Measurements from ENCODE around the gene NAGS.
"Not testable (repeated sequence)": the region's sequence is repeated elsewhere in the genome, so short reads cannot be mapped to it uniquely, and the experiment has no call there.

The NAGS gene

GRCh38 chr17:44008205-44008909 is 3.9 kb downstream of the NAGS start:
- no peak for DNase-seq

DNA sequence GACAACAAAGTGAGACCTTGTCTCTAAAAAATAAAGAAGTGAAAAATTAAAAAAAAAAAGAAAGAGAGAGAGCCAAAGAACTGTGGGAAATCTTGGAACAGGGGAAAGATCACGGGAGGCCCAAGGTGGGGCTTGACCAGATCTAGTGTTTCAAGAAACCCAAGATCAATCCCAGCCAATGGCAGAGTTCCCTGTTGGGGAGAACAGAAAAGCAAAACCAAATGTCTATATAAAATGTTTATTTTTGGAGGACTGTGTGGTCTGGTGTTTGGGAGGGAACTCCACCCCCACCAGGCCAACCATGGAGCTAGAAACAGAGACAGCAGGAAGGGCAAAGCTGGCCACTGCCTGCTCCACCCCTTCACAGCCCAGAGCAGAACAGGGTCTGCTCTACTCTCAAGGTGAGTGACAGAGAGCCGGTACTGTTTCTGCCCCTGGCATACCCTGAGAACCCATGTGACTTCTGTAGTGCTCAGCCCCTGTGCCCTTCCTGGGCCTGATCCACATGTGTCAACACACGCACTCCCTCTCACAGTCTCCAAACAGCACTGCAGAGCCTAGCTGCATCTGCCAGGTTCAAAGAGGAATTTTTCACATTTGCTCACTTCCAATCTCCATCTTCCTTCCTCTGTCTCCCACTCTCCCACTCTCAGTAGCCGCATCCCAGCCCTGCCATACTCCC is 6.7 kb downstream of the NAGS start:
- no peak for DNase-seq

DNA sequence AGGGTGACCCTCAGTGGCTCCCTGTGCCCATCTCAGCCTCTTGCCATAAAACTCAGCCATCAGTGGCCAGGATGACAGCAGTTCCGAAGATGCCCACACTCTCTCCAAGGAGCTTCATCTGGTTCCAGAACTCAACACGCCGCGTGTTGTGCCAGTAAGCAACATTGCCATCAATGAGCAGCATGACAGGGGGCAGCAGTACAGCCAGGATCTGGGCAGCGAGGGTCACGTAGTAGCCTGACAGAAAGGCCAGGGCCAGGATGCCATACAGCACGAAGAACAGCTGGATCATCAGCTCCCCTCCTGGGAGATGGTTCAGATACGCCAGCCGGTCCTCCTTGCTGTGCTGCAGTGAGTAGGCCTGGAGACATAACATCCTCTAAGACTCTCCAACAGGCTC is 7.5 kb downstream of the NAGS start:
- no peak for DNase-seq

- DNase-seq, result no peak
These were observed 8.0 kb downstream of the NAGS start for GRCh38 chr17:44012391-44012790.

DNA sequence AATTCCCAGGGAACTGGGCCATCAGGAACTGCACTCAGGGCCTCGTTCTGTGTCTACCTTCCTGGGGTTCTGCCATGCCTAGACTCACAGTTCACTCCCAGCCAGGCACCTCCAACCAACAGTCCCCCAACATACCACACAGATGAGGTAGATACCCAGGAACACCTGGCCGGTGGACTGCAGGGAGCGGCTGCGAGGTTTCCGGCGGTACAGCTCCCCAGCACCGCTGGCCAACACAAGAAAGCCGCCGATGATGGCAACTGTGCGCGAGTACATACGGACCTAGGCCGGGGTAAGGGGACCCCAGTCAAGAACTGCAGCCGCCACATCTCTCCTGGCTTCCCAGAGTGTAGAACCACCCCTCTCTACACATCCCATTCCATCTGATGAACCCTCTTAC is 8.5 kb downstream of the NAGS start:
- no peak for DNase-seq

DNA sequence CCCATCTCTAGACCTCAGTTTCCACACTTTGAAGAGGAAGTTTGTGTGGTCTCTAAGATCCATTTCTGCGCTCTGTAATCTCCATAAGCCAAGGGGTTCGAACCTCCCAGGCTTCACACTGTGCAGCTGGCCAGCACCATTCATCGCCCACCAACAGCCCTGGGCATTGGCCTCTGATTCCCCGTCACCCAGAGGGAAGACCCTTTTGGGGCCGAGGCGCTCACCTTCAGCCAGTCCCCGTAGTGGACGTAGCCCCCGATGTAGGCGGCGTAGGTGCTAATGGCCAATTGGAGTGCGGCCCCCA is 9.7 kb downstream of the NAGS start:
- DNase-seq, result no peak

- DNase-seq, result peak; percentile 85
These were observed 10.2 kb downstream of the NAGS start, which contains the start of gene TMEM101 for GRCh38 chr17:44014437-44015172. TMEM101 (minus strand) TSS chr17:44014963; CDS start chr17:44014952, 11 bp downstream.

- DNase-seq, result not testable (repeated sequence)
These were observed 16.8 kb downstream of the NAGS start for GRCh38 chr17:44021227-44021626.

DNA sequence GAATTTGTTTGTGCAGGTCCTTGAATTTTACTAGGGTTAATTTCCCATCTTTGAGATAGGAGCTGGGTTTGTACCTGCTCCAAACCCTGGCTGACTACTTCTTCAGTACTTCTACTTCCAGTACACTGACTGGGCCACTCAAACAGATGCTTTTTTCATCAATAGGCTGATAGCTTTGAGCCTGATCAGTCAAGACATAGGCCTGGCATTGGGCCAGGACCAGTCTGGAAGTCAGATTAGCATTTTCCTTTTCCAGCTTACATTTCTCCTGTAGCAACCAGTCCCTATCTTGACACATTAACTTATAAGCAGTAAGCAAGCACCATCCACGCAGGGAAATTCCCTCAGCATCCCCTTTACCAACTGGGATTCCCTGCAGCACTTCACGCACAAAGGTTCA is 17.8 kb downstream of the NAGS start:
- no peak for DNase-seq

- no peak for DNase-seq
These were observed 19.3 kb downstream of the NAGS start for GRCh38 chr17:44023545-44024270.

DNA sequence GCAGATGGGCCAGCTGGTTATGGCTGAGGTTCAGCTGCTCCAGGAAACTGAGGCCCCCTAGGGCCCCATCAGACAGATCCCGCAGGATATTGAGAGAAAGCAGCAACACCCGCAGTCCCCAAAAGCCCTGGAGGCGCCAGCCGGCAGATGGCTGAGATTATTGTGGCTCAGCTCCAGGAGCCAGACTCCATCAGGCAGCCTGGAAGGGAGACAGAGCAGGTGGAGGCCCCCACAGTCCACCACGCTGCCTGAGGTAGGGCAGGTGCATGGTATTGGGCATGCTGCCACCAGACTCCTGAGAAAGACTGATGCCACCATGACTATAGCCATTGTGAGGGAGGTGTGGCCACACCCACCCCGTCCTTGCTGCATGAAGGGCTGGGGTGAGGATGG is 19.8 kb downstream of the NAGS start:
- DNase-seq, result peak; percentile 61

DNA sequence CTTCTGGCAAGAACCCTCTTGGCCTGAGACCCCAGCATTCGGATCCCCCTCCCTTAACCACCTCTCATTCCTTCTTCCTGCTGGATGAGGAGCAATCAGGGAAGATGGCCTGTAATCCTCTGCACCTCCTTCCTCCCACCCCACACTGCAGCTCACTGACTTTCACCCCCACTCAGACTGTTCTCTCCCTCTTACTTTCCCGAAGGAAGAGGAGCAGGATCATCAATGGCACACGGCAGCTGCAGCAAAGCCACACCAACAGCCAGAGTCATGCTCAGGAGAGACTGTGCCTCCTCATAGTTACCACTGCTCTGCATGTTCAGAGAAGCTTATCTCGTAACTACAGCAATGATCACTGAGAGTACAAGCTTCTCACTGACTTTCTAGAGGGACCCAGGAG is 20.4 kb downstream of the NAGS start:
- DNase-seq, result no peak

- DNase-seq, result no peak
These were observed 25.3 kb downstream of the NAGS start for GRCh38 chr17:44029736-44030135.

DNA sequence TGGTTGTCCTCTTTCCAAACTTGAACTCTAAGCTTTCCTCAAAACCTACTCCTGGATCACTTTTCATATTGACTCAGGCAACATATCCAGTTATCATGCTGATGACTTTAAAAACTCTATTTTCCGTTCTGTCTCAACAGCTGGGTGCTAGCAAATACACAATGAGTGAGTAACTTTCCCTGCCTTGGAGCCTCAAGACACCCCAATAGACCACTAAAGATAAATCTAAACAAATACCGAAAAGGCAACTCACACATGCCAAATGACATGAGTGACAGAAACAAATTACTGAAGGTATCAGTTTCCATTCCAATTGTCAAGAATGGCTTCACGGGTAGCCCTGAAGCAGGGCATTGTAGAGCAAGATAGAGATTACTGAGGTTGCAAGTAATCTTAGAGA is 26.1 kb downstream of the NAGS start:
- no peak for DNase-seq

GRCh38 chr17:44033861-44034408 is 29.5 kb downstream of the NAGS start:
- DNase-seq, result no peak

- DNase-seq, result not testable (repeated sequence)
These were observed 30.3 kb downstream of the NAGS start for GRCh38 chr17:44034688-44035087.

DNA sequence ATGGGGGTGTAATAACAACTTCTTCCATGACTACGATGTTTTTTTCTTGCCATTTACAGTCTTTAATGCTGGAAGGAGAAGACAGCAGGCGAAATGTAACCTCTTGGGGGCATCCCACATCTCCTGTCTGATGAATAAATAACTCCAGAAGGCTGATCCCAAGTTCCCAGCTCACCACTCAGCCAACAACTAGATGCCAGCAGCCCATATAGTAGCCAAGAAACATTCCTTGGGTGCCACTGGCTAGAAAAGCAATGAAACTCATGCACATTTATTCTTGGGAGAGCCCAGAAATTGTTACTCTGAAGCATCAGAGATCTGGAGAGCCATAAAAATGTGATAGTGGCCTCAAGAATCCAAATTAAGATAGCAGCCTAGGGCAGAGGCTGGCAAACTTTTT is 33.0 kb downstream of the NAGS start:
- DNase-seq, result no peak

DNA sequence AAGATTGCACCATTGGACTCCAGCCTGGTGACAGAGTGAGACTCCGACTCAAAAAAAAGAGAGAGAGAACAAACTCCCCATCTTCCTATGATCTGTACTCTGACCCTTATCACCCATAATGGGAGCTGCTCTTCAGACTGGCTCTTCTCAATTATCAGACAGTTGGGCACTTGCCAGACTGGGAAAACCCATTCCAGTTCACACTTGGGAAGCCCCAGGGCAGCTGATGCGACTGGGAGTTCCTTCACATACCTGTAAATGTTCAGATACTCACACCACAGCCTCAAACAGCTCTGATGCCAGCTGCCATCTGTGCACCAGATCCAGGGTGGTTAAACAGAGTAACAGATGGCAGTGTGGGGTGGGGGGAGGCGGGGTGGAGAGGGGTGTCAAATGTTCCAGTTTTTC is 34.2 kb downstream of the NAGS start:
- DNase-seq, result peak; percentile 40

DNA sequence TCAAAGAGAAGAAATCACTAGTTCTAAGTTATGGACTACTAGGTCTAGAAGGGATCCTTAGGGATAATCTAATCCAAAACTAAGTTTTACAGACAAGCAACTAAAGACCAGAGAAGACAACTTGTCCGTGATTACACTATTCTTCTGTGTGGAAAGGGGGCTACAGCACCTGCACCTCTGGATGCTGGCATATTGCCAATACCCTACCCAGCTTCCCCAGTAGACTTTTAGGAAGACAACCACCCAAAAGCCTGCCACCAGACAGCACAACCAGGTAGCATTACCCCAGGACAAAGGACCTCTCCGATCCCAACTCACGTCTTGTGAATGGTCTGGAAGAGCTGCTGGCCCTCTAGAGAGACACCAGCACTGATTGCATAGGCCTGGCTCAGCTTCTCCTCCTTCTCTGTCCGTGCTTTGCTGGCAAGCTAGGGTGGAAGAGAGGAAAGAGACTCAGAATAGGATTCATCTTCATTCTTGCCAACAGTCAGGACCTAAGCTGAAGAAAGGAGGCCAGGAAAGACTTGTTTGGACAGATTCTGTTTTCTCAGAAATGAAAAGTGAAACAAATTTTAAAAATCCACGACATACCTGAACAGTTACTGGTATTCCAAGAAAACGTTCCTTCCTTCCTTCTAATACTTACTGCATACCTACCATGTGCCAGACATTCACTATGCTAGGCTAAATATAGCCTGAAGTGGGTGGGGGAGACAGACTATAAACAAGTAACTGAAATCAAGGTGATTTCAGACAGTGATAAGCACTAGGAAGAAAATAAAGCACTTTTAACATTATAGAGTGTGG is 35.6 kb downstream of the NAGS start:
- no peak for DNase-seq

DNA sequence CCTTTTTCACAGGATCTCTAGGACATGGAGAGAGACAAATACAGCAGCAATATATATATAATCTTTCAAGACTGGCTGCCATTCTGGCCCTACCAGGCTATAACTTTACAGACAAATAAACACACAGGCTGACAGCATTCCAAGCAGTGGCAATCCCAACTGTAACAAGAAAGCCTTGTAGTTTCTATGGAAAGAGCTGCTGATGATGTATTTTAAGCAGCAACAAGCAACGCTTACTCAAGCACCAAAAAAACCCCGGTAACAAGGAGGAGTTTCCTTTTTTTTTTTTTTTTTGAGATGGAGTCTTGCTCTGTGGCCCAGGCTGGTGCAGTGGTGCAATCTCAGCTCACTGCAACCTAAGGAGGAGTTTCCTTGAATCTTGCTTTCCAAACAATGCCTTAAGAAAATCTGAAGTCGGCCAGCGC is 38.9 kb downstream of the NAGS start:
- no peak for DNase-seq

DNA sequence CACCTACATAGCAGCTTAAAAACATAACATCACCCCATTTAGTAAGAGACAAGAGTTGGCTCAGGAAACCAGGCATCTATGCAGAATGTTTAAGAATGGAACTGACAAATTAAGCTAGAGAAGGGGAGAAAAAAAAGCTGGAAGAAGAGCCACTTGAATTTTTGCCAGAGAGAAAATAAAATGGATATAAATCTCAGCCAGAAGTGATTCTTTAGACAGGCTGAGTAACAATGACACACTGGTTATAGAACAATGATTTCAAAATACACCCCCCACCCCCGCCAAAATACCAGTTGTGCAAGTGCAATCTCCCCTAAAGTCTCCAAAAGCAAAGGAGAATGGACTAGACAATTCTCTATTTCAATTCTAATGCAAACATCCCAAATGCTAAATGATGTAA is 39.6 kb downstream of the NAGS start:
- DNase-seq, result no peak

DNA sequence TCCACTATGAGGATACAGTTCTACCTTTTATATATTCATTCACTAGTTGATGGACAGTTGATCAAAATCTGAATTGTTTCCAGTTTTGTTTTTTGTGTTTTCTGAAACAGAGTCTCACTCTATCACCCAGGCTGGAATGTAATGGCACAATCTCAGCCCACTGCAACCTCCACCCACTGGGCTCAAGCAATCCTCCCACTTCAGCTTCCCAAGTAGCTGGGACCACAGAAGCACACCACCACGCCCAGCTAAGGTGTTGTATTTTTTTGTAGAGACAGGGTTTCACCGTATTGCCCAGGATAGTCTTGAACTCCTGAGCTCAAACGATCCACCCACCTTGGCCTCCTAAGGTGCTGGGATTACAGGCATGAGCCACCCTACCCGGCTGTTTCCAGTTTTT is 41.1 kb downstream of the NAGS start:
- no peak for DNase-seq
